Measurements from ENCODE around the gene SAMD14. TPM values are rescaled to one million over a fixed set of nuclear protein-coding genes. Genes with fewer than 3 reads are reported as not detected.

The SAMD14 gene
- total and polyA plus RNA-seq, 2 of the 4 experiments (the other 2 are of a cell fraction): 1.4 to 6.2 TPM

- TF ChIP-seq CEBPB (IDR thresholded peaks at IDR 0.05; ENCODE audit: low read depth, low read length) (no peak), SMC3 (IDR thresholded peaks at IDR 0.05; ENCODE audit: low read depth, low read length) (peak; percentile 94)
Observed at GRCh38 chr17:50169121-50169764, 39.3 kb upstream of the SAMD14 start (continued).

DNA sequence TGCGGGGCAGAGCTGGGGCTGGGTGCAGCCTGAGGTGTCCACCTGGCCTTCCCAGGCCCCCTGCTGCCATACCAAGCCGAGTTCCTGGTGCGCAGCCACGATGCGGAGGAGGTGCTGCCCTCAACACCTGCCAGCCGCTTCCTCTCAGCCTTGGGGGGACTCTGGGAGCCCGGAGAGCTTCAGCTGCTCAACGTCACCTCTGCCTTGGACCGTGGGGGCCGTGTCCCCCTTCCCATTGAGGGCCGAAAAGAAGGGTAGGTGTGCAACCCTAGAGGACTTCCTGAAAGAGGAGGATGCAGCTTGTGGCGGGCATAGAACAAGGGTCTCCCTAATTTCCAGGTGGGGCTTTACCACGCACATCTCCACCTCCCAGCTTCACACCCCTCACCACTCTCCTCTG lies 38.4 kb upstream of the SAMD14 start:
- 78% methylated on average over 5 of the region's 13 CpGs; no CpG with 5 or more reads in 1 of the 2 experiments for WGBS, 2 experiments (ENCODE audit: extremely low coverage in 2 of 2, insufficient read length in 1 of 2)
- POLR2A ChIA-PET (ENCODE audit: unreplicated experiment): no interaction called here
- H3K27me3 ChIP-seq (ENCODE audit: control insufficient read depth, insufficient read depth, low read length): no peaks in the 10 kb centered on the region
- no peak for TF ChIP-seq MXI1 (IDR thresholded peaks at IDR 0.05; ENCODE audit: borderline replicate concordance, low read depth, low read length)
- no peak for TF ChIP-seq SMC3 (IDR thresholded peaks at IDR 0.05; ENCODE audit: low read depth, low read length)
- no peak for TF ChIP-seq RFX5 (IDR thresholded peaks at IDR 0.05; ENCODE audit: low read depth, low read length)
- no peak for TF ChIP-seq ELK1 (IDR thresholded peaks at IDR 0.05; ENCODE audit: borderline replicate concordance, low read depth, low read length)
- TF ChIP-seq FOS (IDR thresholded peaks at IDR 0.05; ENCODE audit: low read depth, low read length): no peak
- TF ChIP-seq, protein P1, sequence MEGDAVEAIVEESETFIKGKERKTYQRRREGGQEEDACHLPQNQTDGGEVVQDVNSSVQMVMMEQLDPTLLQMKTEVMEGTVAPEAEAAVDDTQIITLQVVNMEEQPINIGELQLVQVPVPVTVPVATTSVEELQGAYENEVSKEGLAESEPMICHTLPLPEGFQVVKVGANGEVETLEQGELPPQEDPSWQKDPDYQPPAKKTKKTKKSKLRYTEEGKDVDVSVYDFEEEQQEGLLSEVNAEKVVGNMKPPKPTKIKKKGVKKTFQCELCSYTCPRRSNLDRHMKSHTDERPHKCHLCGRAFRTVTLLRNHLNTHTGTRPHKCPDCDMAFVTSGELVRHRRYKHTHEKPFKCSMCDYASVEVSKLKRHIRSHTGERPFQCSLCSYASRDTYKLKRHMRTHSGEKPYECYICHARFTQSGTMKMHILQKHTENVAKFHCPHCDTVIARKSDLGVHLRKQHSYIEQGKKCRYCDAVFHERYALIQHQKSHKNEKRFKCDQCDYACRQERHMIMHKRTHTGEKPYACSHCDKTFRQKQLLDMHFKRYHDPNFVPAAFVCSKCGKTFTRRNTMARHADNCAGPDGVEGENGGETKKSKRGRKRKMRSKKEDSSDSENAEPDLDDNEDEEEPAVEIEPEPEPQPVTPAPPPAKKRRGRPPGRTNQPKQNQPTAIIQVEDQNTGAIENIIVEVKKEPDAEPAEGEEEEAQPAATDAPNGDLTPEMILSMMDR (conservative IDR thresholded peaks at IDR 0.05; ENCODE audit: low read depth, low read length): no peak
- no peak for TF ChIP-seq POLR2A (IDR thresholded peaks at IDR 0.05; ENCODE audit: low read depth, low read length)
- no peak for TF ChIP-seq RAD21 (IDR thresholded peaks at IDR 0.05; ENCODE audit: low read length)
- no peak for TF ChIP-seq BHLHE40 (IDR thresholded peaks at IDR 0.05; ENCODE audit: low read depth, low read length)
- no peak for TF ChIP-seq NFE2L2 (IDR thresholded peaks at IDR 0.05; ENCODE audit: low read depth, low read length)
- TF ChIP-seq USF2 (IDR thresholded peaks at IDR 0.05; ENCODE audit: low read depth, low read length): no peak
- no peak for TF ChIP-seq CHD1 (IDR thresholded peaks at IDR 0.05; ENCODE audit: low read depth, low read length)
- TF ChIP-seq RCOR1 (IDR thresholded peaks at IDR 0.05; ENCODE audit: insufficient replicate concordance, low read length): no peak

More for the DNA sequence above, 38.4 kb upstream of the SAMD14 start:
- peaks cover 9% of the 10 kb centered on the region; the same call in 1 of the 2 replicates for H3K9me1 ChIP-seq (ENCODE audit: insufficient read depth, low read length)
- H3K36me3 ChIP-seq (ENCODE audit: control insufficient read depth, insufficient read depth, low read length): no peaks in the 10 kb centered on the region
- H3K4me1 ChIP-seq (ENCODE audit: control insufficient read depth, insufficient read depth, low read length): peaks cover 5% of the 10 kb centered on the region
- no peak overlapping the region for H2BK5ac ChIP-seq (ENCODE audit: low read depth, low read length, poor library complexity, severe bottlenecking)
- BruUV-seq (replicated peaks): no TSS peak
- H3K9ac ChIP-seq (ENCODE audit: low read depth, low read length): no peak overlapping the region
- no peaks in the 10 kb centered on the region for H3K9me3 ChIP-seq (ENCODE audit: control insufficient read depth, insufficient read depth, low read length)
- H3K14ac ChIP-seq (replicated peaks; ENCODE audit: low read depth, low read length): no peak overlapping the region
- H2BK15ac ChIP-seq (ENCODE audit: low read depth, low read length): no peak overlapping the region
- no peak overlapping the region for H4K5ac ChIP-seq (ENCODE audit: low read depth, low read length)
- CTCF ChIA-PET: interaction anchor here (0.9 to 3.0 kb wide), 2 partner anchors 101 to 126 kb away, joined by 3 to 54 read pairs; no protein-coding TSS in a partner anchor
- H4K20me1 ChIP-seq (ENCODE audit: insufficient read depth, low read length): no peaks in the 10 kb centered on the region
- DNase-seq (no peak), ATAC-seq (ENCODE audit: low read depth) (no peak)
- peak overlapping the region; percentile 51 for H2AK9ac ChIP-seq (replicated peaks; ENCODE audit: low read depth, low read length, poor library complexity)
- no peak overlapping the region for H3K27ac ChIP-seq (ENCODE audit: insufficient read depth, low read length)
- dilution Hi-C loops (cut with HindIII; ENCODE audit: low sequenced_read_pairs, unreplicated experiment): no loop called here
- no peak overlapping the region for H2BK20ac ChIP-seq (ENCODE audit: low read depth, low read length)
- peaks cover 3 to 9% of the 10 kb centered on the region in 2 experiments; a peak in 2 of 4 replicates for H3K79me1 ChIP-seq (ENCODE audit: low read depth in 1 of 2, low read length in 2 of 2)
- no peak overlapping the region for H3K56ac ChIP-seq (ENCODE audit: extremely low read depth, insufficient read depth, low read length)
- no peak overlapping the region for H3K4me2 ChIP-seq (ENCODE audit: low read depth, low read length)
- no peak overlapping the region for H3K18ac ChIP-seq (ENCODE audit: low read depth, low read length)
- no peak overlapping the region for H4K91ac ChIP-seq (ENCODE audit: insufficient read depth, low read depth, low read length)
- no peak overlapping the region for H3K4ac ChIP-seq (ENCODE audit: low read depth, low read length)
- no peak overlapping the region for H2BK120ac ChIP-seq (ENCODE audit: low read depth, low read length)
- H2AFZ ChIP-seq (replicated peaks; ENCODE audit: low read length, poor library complexity): peak overlapping the region; percentile 56
- H2AK5ac ChIP-seq (ENCODE audit: low read depth, low read length): peak overlapping the region; percentile 59
- no peak overlapping the region for H4K8ac ChIP-seq (ENCODE audit: low read depth in 2 of 2, low read length in 2 of 2)
- intact Hi-C loops (cut with micrococcal nuclease): no loop called here
- in situ Hi-C loops (cut with MboI; ENCODE audit: low sequenced_read_pairs): no loop called here
- H3K4me3 ChIP-seq (ENCODE audit: insufficient read depth, low read depth, low read length): no peak overlapping the region
- no peak overlapping the region for H3K23ac ChIP-seq (ENCODE audit: low read depth, low read length)
